Smooth muscle cell (in vitro differentiated cells): ENCODE results near the gene ANKRD6. TPM values are rescaled to one million over a fixed set of nuclear protein-coding genes. Genes with fewer than 3 reads are reported as not detected.

ENCODE experiments used
- DNase-seq: peaks from one replicate; lab custom pipeline; 2025; ENCODE audit not compliant: unreplicated experiment; lab: John Stamatoyannopoulos, UW
- H2AFZ ChIP-seq: fragments of 200-600 bp; sonication (generic); 2 replicates; pipeline ENCODE4 v1.6.0; 2016; ENCODE audit warnings: antibody characterized with exemption, low read depth, mild to moderate bottlenecking
- H3F3A ChIP-seq: fragments of 200-600 bp; sonication (generic); 2 replicates; pipeline ENCODE4 v1.6.0; 2017; ENCODE audit warnings: antibody characterized with exemption, low read depth
- H3K27ac ChIP-seq: fragments of 200-600 bp; sonication (generic); 2 replicates; pipeline ENCODE4 v1.5.1; 2016; ENCODE audit warnings: low read depth, mild to moderate bottlenecking
- H3K27me3 ChIP-seq: fragments of 200-600 bp; sonication (generic); 2 replicates; pipeline ENCODE4 v1.6.1; 2016; ENCODE audit warnings: low read depth, mild to moderate bottlenecking
- H3K36me3 ChIP-seq: fragments of 200-600 bp; sonication (generic); 2 replicates; pipeline ENCODE4 v1.5.1; 2016; ENCODE audit warnings: low read depth
- H3K4me1 ChIP-seq: fragments of 200-600 bp; sonication (generic); 2 replicates; pipeline ENCODE4 v1.5.1; 2016; ENCODE audit warnings: low read depth
- H3K4me2 ChIP-seq: fragments of 200-600 bp; sonication (generic); 2 replicates; pipeline ENCODE4 v1.6.0; 2016; ENCODE audit warnings: mild to moderate bottlenecking
- H3K4me3 ChIP-seq: fragments of 200-600 bp; sonication (generic); 2 replicates; pipeline ENCODE4 v1.5.1; 2016; ENCODE audit warnings: mild to moderate bottlenecking
- H3K79me2 ChIP-seq: fragments of 200-600 bp; sonication (generic); 2 replicates; pipeline ENCODE4 v1.6.0; 2016; ENCODE audit warnings: low read depth, mild to moderate bottlenecking
- H3K9ac ChIP-seq: fragments of 200-600 bp; sonication (generic); 2 replicates; pipeline ENCODE4 v1.6.0; 2016; ENCODE audit warnings: low read depth
- H3K9me3 ChIP-seq: fragments of 200-600 bp; sonication (generic); replicated peaks from 2 replicates; pipeline ENCODE4 v1.5.1; 2016; ENCODE audit warnings: low read depth
- H4K20me1 ChIP-seq: fragments of 200-600 bp; sonication (generic); 2 replicates; pipeline ENCODE4 v1.6.0; 2016; ENCODE audit warnings: low read depth
- WGBS: methylation state at CpG from one replicate; pipeline ENCODE4 v1.1.7; 2016; ENCODE audit warnings: low lambda C conversion rate; 5-methylcytosine and 5-hydroxymethylcytosine counted together
- polyA plus RNA-seq: library from polyadenylated mRNA; unstranded; fragments of >200 nt; fragmentation: Nextera tagmentation; extraction: Ambion mirVana; gene quantifications from 2 replicates; pipeline ENCODE4 v1.2.1, GENCODE V29; 2016
- total RNA-seq: library from RNA; depleted of rRNA; stranded (reverse); fragments of >200 nt; gene quantifications from 2 replicates; pipeline ENCODE4 v1.2.3, GENCODE V29; 2014
- TF ChIP-seq, protein P1 (sequence below): fragments of 200-600 bp; sonication (generic); IDR thresholded peaks from 2 replicates; pipeline ENCODE4 v1.5.1; 2017; ENCODE audit warnings: borderline replicate concordance, mild to moderate bottlenecking, antibody characterized with exemption; ENCODE audit not compliant: insufficient read depth, poor library complexity, severe bottlenecking

Gene ANKRD6
- total and polyA plus RNA-seq, 2 experiments from 2014 or later, result 5.2 to 10.7 TPM

DNA sequence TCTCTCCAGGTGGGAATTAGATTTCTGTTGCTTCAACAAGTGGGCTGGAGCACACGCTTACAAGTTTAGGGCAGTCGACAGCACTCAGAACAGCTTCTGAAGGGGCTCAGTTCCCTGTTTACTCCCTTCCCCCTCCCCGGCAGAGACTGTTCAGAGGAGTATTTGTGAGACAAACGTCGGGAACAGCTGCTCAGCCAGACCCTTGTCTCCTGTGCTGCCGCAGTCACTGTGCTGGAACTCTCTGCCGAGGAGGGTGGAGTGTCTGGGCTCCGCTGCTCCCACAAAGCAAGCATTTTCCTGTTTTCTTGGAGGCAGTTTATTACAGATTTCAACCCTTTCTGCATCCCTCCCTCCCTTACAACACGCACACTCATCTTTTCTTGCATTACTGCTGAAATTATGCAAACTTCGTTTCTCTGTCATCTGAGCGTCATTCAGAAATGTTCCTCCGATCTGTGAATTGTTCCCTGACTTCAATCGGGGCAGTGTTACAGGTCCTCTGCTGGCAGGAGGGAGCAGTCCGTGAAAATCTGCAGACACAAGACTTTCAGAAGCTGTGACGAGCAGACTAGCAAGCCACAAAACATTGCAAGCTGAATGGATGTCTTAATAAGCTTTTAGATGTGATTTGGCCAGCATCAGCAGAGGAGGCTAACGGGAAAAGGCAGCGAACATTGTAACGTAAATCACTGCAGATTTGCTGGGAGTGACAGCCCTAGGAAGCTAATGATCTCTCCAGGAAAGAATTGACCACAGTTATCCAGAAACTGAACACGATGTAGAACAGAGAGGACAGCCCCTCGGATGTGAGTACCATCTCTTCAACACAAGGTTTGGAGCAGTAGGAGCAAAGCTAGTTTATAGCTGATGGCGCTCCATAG, 129.4 kb downstream of the ANKRD6 start:
- H3K27ac ChIP-seq, result peak overlapping the region; percentile 37
- peak overlapping the region; percentile 79 for H3K4me2 ChIP-seq
- H4K20me1 ChIP-seq, result peaks cover 19% of the 10 kb centered on the region
- TF ChIP-seq, protein P1, sequence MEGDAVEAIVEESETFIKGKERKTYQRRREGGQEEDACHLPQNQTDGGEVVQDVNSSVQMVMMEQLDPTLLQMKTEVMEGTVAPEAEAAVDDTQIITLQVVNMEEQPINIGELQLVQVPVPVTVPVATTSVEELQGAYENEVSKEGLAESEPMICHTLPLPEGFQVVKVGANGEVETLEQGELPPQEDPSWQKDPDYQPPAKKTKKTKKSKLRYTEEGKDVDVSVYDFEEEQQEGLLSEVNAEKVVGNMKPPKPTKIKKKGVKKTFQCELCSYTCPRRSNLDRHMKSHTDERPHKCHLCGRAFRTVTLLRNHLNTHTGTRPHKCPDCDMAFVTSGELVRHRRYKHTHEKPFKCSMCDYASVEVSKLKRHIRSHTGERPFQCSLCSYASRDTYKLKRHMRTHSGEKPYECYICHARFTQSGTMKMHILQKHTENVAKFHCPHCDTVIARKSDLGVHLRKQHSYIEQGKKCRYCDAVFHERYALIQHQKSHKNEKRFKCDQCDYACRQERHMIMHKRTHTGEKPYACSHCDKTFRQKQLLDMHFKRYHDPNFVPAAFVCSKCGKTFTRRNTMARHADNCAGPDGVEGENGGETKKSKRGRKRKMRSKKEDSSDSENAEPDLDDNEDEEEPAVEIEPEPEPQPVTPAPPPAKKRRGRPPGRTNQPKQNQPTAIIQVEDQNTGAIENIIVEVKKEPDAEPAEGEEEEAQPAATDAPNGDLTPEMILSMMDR, result no peak
- no peak overlapping the region for H3K9ac ChIP-seq
- no peaks in the 10 kb centered on the region for H3F3A ChIP-seq
- no peaks in the 10 kb centered on the region for H3K79me2 ChIP-seq
- WGBS, result 23% methylated on average over 21 of the region's 21 CpGs
- H3K4me1 ChIP-seq, result peaks cover 35% of the 10 kb centered on the region
- no peaks in the 10 kb centered on the region for H3K27me3 ChIP-seq
- no peaks in the 10 kb centered on the region for H3K36me3 ChIP-seq
- H3K9me3 ChIP-seq, result no peaks in the 10 kb centered on the region
- peak overlapping the region; percentile 6 for H2AFZ ChIP-seq
- no peak for DNase-seq
- peak overlapping the region; percentile 36 for H3K4me3 ChIP-seq

DNA sequence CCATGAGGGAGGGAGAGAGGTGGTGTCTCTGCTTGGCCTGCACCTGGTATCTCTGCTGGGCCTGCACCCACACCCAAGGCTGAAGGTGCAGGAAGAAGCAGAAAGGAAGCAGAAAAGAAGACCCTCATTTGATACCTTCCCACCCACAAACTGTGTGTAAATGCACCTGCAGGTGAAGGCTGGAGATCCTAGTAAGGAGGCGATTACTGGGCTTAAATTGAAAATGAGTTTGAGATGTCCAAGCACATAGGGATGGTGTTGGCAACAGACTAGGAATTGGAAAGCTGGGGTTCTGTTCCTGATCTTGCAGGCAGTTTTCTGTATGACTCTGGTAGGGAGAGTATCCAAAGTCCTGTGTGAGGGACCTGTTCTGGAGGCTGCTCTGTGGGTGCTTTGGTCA, 130.9 kb downstream of the ANKRD6 start:
- no peak for DNase-seq
- Histone ChIP-seq H3K9me3 (no peaks in the 10 kb centered on the region), H3K4me2 (peak overlapping the region; percentile 73), H3K36me3 (no peaks in the 10 kb centered on the region), H3K4me3 (no peak overlapping the region), H3K27me3 (no peaks in the 10 kb centered on the region), H2AFZ (no peak overlapping the region), H3K4me1 (peaks cover 46% of the 10 kb centered on the region), H3K79me2 (no peaks in the 10 kb centered on the region), H3F3A (no peaks in the 10 kb centered on the region), H3K9ac (no peak overlapping the region), H4K20me1 (peaks cover 19% of the 10 kb centered on the region), H3K27ac (no peak overlapping the region)
- 96% methylated on average over 1 of the region's 1 CpG for WGBS
- TF ChIP-seq, protein P1, result no peak

DNA sequence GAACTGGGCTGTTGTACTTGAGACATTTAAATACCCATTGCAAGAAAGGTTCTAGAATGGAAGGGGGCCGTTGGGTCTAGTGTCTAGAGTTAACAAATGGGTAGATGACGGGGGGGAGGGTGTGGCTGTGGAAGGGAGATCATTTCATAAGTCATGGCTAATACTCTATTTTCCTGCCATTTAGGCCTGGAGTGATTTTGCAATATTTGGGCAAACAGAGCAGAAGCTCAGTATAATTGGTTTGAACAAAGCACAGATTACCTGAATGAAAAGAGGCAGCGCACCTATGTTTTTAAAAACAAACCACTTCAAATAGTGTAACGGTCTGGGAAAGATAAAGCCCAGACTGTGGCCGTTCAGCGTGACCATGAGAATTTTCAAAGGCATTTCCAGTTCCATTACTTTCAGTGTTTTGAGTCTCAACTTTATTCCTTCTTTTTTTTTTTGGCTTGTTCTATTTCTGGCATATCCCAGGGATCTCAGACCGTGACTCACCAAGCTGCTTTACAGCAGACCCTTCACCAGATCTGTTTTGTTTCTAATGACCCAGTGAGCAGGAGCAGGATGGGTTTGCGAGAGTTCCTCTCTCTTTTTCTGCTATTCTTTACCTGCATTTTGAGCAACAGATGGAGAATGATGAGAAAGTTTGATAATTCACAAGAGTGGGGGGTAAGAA, 131.9 kb downstream of the ANKRD6 start:
- peak overlapping the region; percentile 73 for H3K4me2 ChIP-seq
- H3K79me2 ChIP-seq, result no peaks in the 10 kb centered on the region
- H3K4me3 ChIP-seq, result no peak overlapping the region
- peaks cover 14% of the 10 kb centered on the region for H4K20me1 ChIP-seq
- peaks cover 46% of the 10 kb centered on the region for H3K4me1 ChIP-seq
- H3K27ac ChIP-seq, result peak overlapping the region; percentile 74
- no peaks in the 10 kb centered on the region for H3K27me3 ChIP-seq
- WGBS, result 10% methylated on average over 8 of the region's 8 CpGs
- no peak for DNase-seq
- H2AFZ ChIP-seq, result no peak overlapping the region
- TF ChIP-seq, protein P1, result no peak
- H3K36me3 ChIP-seq, result no peaks in the 10 kb centered on the region
- no peaks in the 10 kb centered on the region for H3F3A ChIP-seq
- no peak overlapping the region for H3K9ac ChIP-seq
- no peaks in the 10 kb centered on the region for H3K9me3 ChIP-seq
